ENCODE measurements around the gene KRTAP10-12. TPM values are rescaled to one million over a fixed set of nuclear protein-coding genes. Genes with fewer than 3 reads are reported as not detected.

KRTAP10-12 gene
- total and polyA plus RNA-seq, 2 of the 13 experiments (the other 11 are each of a cell fraction or from before 2014, with no cell fraction given) = not detected

- TF ChIP-seq BRCA1 (CRISPR knock-in tag; IDR thresholded peaks at IDR 0.05) (peak; percentile 71; the same call in 1 of the 2 replicates), MTA1 (CRISPR knock-in tag; IDR thresholded peaks at IDR 0.05; ENCODE audit: borderline replicate concordance) (0 out of 2 replicates have a peak, but pooled peaks have one; percentile 52), ZNF260 (CRISPR knock-in tag; IDR thresholded peaks at IDR 0.05; ENCODE audit: borderline replicate concordance, low read depth) (no peak), TEAD3 (CRISPR knock-in tag; optimal IDR thresholded peaks at IDR 0.05; ENCODE audit: borderline replicate concordance) (peak; percentile 54), MLX (CRISPR knock-in tag; IDR thresholded peaks at IDR 0.05) (peak; percentile 97), ZNF547 (CRISPR knock-in tag; IDR thresholded peaks at IDR 0.05) (no peak), KIAA2018 (CRISPR knock-in tag; IDR thresholded peaks at IDR 0.05; ENCODE audit: borderline replicate concordance) (no peak), SOX5 (CRISPR knock-in tag; IDR thresholded peaks at IDR 0.05; ENCODE audit: borderline replicate concordance) (peak; percentile 80; the same call in 1 of the 2 replicates), ZNF577 (CRISPR knock-in tag; IDR thresholded peaks at IDR 0.05; ENCODE audit: borderline replicate concordance, low read depth) (no peak), NR2F1 (CRISPR knock-in tag; IDR thresholded peaks at IDR 0.05) (peak; percentile 52 to 90; a peak in 2 of 4 replicates), KDM1A (CRISPR knock-in tag; IDR thresholded peaks at IDR 0.05) (no peak), ZBTB8A (CRISPR knock-in tag; IDR thresholded peaks at IDR 0.05; ENCODE audit: borderline replicate concordance, low read depth) (no peak), ASH2L (IDR thresholded peaks at IDR 0.05; ENCODE audit: insufficient read length, low read depth, low read length) (no peak), ZSCAN25 (CRISPR knock-in tag; IDR thresholded peaks at IDR 0.05) (no peak), MAFK (conservative IDR thresholded peaks at IDR 0.05 in 1 of 2, IDR thresholded peaks at IDR 0.05 in 1 of 2; ENCODE audit: low read length in 2 of 2) (no peak), CBX1 (IDR thresholded peaks at IDR 0.05; ENCODE audit: low read depth) (no peak)
- TF ChIP-seq, protein P1, sequence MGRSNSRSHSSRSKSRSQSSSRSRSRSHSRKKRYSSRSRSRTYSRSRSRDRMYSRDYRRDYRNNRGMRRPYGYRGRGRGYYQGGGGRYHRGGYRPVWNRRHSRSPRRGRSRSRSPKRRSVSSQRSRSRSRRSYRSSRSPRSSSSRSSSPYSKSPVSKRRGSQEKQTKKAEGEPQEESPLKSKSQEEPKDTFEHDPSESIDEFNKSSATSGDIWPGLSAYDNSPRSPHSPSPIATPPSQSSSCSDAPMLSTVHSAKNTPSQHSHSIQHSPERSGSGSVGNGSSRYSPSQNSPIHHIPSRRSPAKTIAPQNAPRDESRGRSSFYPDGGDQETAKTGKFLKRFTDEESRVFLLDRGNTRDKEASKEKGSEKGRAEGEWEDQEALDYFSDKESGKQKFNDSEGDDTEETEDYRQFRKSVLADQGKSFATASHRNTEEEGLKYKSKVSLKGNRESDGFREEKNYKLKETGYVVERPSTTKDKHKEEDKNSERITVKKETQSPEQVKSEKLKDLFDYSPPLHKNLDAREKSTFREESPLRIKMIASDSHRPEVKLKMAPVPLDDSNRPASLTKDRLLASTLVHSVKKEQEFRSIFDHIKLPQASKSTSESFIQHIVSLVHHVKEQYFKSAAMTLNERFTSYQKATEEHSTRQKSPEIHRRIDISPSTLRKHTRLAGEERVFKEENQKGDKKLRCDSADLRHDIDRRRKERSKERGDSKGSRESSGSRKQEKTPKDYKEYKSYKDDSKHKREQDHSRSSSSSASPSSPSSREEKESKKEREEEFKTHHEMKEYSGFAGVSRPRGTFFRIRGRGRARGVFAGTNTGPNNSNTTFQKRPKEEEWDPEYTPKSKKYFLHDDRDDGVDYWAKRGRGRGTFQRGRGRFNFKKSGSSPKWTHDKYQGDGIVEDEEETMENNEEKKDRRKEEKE (IDR thresholded peaks at IDR 0.05) = no peak
Measured at GRCh38 chr21:44700101-44701022, 3.4 kb downstream of the KRTAP10-12 start (continued).
